Keratinocyte (primary cell): Measurements from ENCODE around the gene CCDC185. TPM values are rescaled to one million over a fixed set of nuclear protein-coding genes. Genes with fewer than 3 reads are reported as not detected.

Experiments
- DNase-seq: peaks from one replicate; pipeline ENCODE4 v3.0.0-alpha.2; 2011; ENCODE audit warnings: low read depth, missing footprints, low spot score
- FAIRE-seq: peaks from 2 replicates; lab custom pipeline; 2011; peaks lifted over from hg19 to GRCh38; lab: Jason Lieb, UNC
- H2AFZ ChIP-seq: 2 replicates; pipeline ENCODE4 v1.6.0; 2012; ENCODE audit warnings: low read length, control low read depth, inconsistent platforms; ENCODE audit not compliant: control insufficient read depth
- H3K27ac ChIP-seq: 2 replicates; pipeline ENCODE4 v1.5.1; 2011; ENCODE audit warnings: low read length; ENCODE audit not compliant: control insufficient read depth, insufficient read depth
- H3K27me3 ChIP-seq: 3 replicates; pipeline ENCODE4 v1.6.0; 2011; ENCODE audit warnings: low read length; ENCODE audit not compliant: control insufficient read depth, insufficient read depth; ENCODE audit errors: extremely low read depth
- H3K36me3 ChIP-seq, 2 experiments: 2 replicates in 1 of 2; 3 replicates in 1 of 2; pipeline ENCODE4 v1.5.1; 2011; ENCODE audit warnings: low read length in 2 of 2, mild to moderate bottlenecking in 1 of 2; ENCODE audit not compliant: control insufficient read depth in 2 of 2, insufficient read depth in 2 of 2; ENCODE audit errors: extremely low read depth in 1 of 2
- H3K4me1 ChIP-seq: 3 replicates; pipeline ENCODE4 v1.5.1; 2011; ENCODE audit warnings: low read length; ENCODE audit not compliant: control insufficient read depth, insufficient read depth; ENCODE audit errors: extremely low read depth
- H3K4me2 ChIP-seq: 3 replicates; pipeline ENCODE4 v1.6.0; 2011; ENCODE audit warnings: low read depth, low read length; ENCODE audit not compliant: control insufficient read depth, insufficient read depth; ENCODE audit errors: extremely low read depth
- H3K4me3 ChIP-seq, 3 experiments: fragments of 200-600 bp in 1 of 3; sonication (generic) in 1 of 3; 2 replicates in 2 of 3; 3 replicates in 1 of 3; pipeline ENCODE4 v1.5.1; 2011 to 2016; ENCODE audit warnings: low read length in 3 of 3, mild to moderate bottlenecking in 3 of 3, control low read depth in 2 of 3, inconsistent platforms in 1 of 3, low read depth in 1 of 3, mixed read lengths in 1 of 3, mixed run types in 1 of 3, moderate library complexity in 1 of 3; ENCODE audit not compliant: control insufficient read depth in 2 of 3, insufficient read depth in 2 of 3; ENCODE audit errors: extremely low read depth in 1 of 3
- H3K79me2 ChIP-seq: 2 replicates; pipeline ENCODE4 v1.6.0; 2012; ENCODE audit warnings: low read length; ENCODE audit not compliant: control insufficient read depth, insufficient read depth
- H3K9ac ChIP-seq: 3 replicates; pipeline ENCODE4 v1.6.0; 2011; ENCODE audit warnings: low read length; ENCODE audit not compliant: control insufficient read depth, insufficient read depth; ENCODE audit errors: extremely low read depth
- H3K9me1 ChIP-seq: 3 replicates; pipeline ENCODE4 v1.6.0; 2011; ENCODE audit warnings: low read length; ENCODE audit not compliant: control insufficient read depth, insufficient read depth; ENCODE audit errors: extremely low read depth
- H3K9me3 ChIP-seq: 2 replicates; pipeline ENCODE4 v1.5.1; 2012; ENCODE audit warnings: low read depth, low read length; ENCODE audit not compliant: control insufficient read depth
- H4K20me1 ChIP-seq: 3 replicates; pipeline ENCODE4 v1.6.0; 2011; ENCODE audit warnings: low read length; ENCODE audit not compliant: control insufficient read depth, insufficient read depth; ENCODE audit errors: extremely low read depth
- EZH2 ChIP-seq: IDR thresholded peaks from one replicate; pipeline ENCODE4 v1.6.1; 2012; ENCODE audit warnings: inconsistent platforms, mild to moderate bottlenecking, low read length, moderate library complexity
- dilution Hi-C: fragments of 300-500 bp; cut with MboI; formaldehyde crosslinking; loops from one replicate; pipeline ENCODE4 v1.7.0; 2020; ENCODE audit warnings: low sequenced_read_pairs; ENCODE audit not compliant: extremely low pct_ligation_motif_present
- polyA plus RNA-seq, 5 experiments: library from polyadenylated mRNA; depleted of rRNA in 3 of 5; stranded (reverse) in 3 of 5; stranded (forward) in 1 of 5; unstranded in 1 of 5; fragments of >200 nt; gene quantifications; 1 replicate in 1 of 5; 2 replicates in 3 of 5; 3 replicates in 1 of 5; pipeline versions ENCODE4 v1.2.1 to v1.2.3, GENCODE V29; 2011 to 2012; ENCODE audit warnings: missing spikeins in 2 of 5, low read depth in 1 of 5, low replicate concordance in 1 of 5
- TF ChIP-seq, protein P1 (sequence below), 3 experiments: IDR thresholded peaks in 1 of 3; conservative IDR thresholded peaks in 1 of 3; optimal IDR thresholded peaks in 1 of 3; 2 replicates in 2 of 3; 3 replicates in 1 of 3; pipeline versions ENCODE3 to v1.5.1; 2011; ENCODE audit warnings: low read length in 3 of 3, mild to moderate bottlenecking in 3 of 3, moderate library complexity in 2 of 3, control low read depth in 1 of 3, inconsistent platforms in 1 of 3; ENCODE audit not compliant: insufficient read depth in 2 of 3; ENCODE audit errors: extremely low read depth in 1 of 3

CCDC185 gene
- polyA plus RNA-seq, 1 donor (not counting 4 experiments of a cell fraction or from before 2014, with no cell fraction given): not detected

- Histone ChIP-seq H3K9ac (no peak overlapping the region), H3K79me2 (no peaks in the 10 kb centered on the region), H3K9me3 (no peaks in the 10 kb centered on the region), H3K9me1 (no peaks in the 10 kb centered on the region), H2AFZ (no peak overlapping the region), H3K4me3 (no peak overlapping the region), H3K4me1 (no peaks in the 10 kb centered on the region), H3K27me3 (peaks cover 8% of the 10 kb centered on the region), H3K4me2 (no peak overlapping the region), H3K36me3 (no peaks in the 10 kb centered on the region), H3K27ac (no peak overlapping the region), H4K20me1 (no peaks in the 10 kb centered on the region)
- dilution Hi-C loops: no loop called here
- no peak for DNase-seq
- FAIRE-seq: no peak
- TF ChIP-seq EZH2: no peak
- TF ChIP-seq, protein P1, sequence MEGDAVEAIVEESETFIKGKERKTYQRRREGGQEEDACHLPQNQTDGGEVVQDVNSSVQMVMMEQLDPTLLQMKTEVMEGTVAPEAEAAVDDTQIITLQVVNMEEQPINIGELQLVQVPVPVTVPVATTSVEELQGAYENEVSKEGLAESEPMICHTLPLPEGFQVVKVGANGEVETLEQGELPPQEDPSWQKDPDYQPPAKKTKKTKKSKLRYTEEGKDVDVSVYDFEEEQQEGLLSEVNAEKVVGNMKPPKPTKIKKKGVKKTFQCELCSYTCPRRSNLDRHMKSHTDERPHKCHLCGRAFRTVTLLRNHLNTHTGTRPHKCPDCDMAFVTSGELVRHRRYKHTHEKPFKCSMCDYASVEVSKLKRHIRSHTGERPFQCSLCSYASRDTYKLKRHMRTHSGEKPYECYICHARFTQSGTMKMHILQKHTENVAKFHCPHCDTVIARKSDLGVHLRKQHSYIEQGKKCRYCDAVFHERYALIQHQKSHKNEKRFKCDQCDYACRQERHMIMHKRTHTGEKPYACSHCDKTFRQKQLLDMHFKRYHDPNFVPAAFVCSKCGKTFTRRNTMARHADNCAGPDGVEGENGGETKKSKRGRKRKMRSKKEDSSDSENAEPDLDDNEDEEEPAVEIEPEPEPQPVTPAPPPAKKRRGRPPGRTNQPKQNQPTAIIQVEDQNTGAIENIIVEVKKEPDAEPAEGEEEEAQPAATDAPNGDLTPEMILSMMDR (optimal IDR thresholded peaks at IDR 0.05 in 1 of 3, IDR thresholded peaks at IDR 0.05 in 1 of 3, conservative IDR thresholded peaks at IDR 0.05 in 1 of 3; ENCODE audit: extremely low read depth in 1 of 3, insufficient read depth in 2 of 3, low read length in 3 of 3): no peak
These were observed 7.2 kb upstream of the CCDC185 start for GRCh38 chr1:223386013-223386412.

GRCh38 chr1:223390618-223391017, 2.6 kb upstream of the CCDC185 start:
- H3K4me3 ChIP-seq: no peak overlapping the region
- TF ChIP-seq EZH2: no peak
- TF ChIP-seq, protein P1 (optimal IDR thresholded peaks at IDR 0.05 in 1 of 3, IDR thresholded peaks at IDR 0.05 in 1 of 3, conservative IDR thresholded peaks at IDR 0.05 in 1 of 3; ENCODE audit: extremely low read depth in 1 of 3, insufficient read depth in 2 of 3, low read length in 3 of 3): no peak
- no peak overlapping the region for H3K9ac ChIP-seq
- H3K79me2 ChIP-seq: no peaks in the 10 kb centered on the region
- H2AFZ ChIP-seq: no peak overlapping the region
- no peaks in the 10 kb centered on the region for H4K20me1 ChIP-seq
- H3K9me1 ChIP-seq: no peaks in the 10 kb centered on the region
- H3K36me3 ChIP-seq: no peaks in the 10 kb centered on the region
- dilution Hi-C loops: no loop called here
- H3K27ac ChIP-seq: no peak overlapping the region
- DNase-seq (no peak), FAIRE-seq (no peak)
- no peaks in the 10 kb centered on the region for H3K9me3 ChIP-seq
- H3K27me3 ChIP-seq: peaks cover 43% of the 10 kb centered on the region
- H3K4me1 ChIP-seq: peaks cover 3% of the 10 kb centered on the region
- H3K4me2 ChIP-seq: no peak overlapping the region
